ENCODE data around the gene AQP10. TPM values are rescaled to one million over a fixed set of nuclear protein-coding genes. Genes with fewer than 3 reads are reported as not detected.

Gene AQP10
- total and polyA plus RNA-seq, 9 of the 15 experiments (the other 6 are each of a cell fraction or from before 2014, with no cell fraction given) = 0.37 to 9.7 (median 1.9) TPM

DNA sequence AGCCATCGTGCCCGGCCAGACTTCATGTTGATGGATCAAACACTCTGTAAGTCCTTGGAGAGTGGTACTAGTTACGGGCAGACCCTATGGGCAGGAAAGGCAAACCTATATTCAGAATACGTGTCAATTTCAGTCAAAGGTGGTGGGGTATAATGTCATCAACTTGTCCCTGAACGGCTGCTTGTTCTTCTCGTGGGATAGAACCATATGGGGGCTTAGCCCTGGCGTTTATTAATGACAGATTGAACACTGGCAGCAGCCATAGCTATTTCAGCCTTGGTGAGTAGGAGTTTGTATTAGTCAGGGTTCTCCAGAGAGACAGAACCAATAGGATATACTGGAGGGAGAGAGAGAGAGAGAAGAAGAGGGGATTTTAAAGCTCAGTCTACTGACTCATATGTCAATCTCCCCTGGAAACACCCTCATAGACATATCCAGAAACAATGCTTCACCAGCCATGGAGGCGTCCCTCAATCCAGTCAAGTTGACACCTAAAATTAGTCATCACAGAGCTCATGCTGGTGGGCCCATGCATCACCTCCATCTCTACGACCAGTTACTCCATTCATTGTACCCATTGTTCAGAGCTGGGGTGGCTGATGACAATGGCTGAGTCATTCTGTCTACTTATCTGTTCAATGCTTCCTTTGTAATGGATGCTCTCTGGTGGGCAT lies 16.1 kb upstream of the AQP10 start:
- Histone ChIP-seq H3K4me2 (ENCODE audit: insufficient read depth, low read length) (no peak overlapping the region; the same call in 1 of the 2 replicates), H3K9ac (ENCODE audit: insufficient read depth in 1 of 2, low read depth in 2 of 2, low read length in 2 of 2) (no peak overlapping the region), H3K4me1 (replicated peaks in 1 of 2; ENCODE audit: control insufficient read depth in 2 of 2, insufficient read depth in 2 of 2, low read length in 2 of 2) (peaks cover 9 to 13% of the 10 kb centered on the region in 2 experiments; a peak in 3 of 5 replicates), H3K36me3 (ENCODE audit: control insufficient read depth, insufficient read depth, low read length) (no peaks in the 10 kb centered on the region), H3K9me3 (replicated peaks; ENCODE audit: control insufficient read depth, insufficient read depth, low read depth, low read length) (peaks cover 7% of the 10 kb centered on the region), H3K9me1 (ENCODE audit: control insufficient read depth, insufficient read depth, low read length) (no peaks in the 10 kb centered on the region), H3K27ac (ENCODE audit: extremely low read depth, low read depth, low read length) (no peak overlapping the region), H2AFZ (ENCODE audit: low read depth, low read length) (peak overlapping the region; percentile 56; the same call in 1 of the 2 replicates), H3K4me3 (no peak overlapping the region), H3K27me3 (ENCODE audit: control insufficient read depth in 2 of 2, insufficient read depth in 2 of 2, low read length in 2 of 2) (no peaks in the 10 kb centered on the region), H3K79me2 (ENCODE audit: control insufficient read depth, insufficient read depth, low read length) (no peaks in the 10 kb centered on the region), H4K20me1 (replicated peaks; ENCODE audit: control insufficient read depth, insufficient read depth, low read length) (no peaks in the 10 kb centered on the region)
- ChIA-PET POLR2A (interaction anchor here (0.6 to 1.3 kb wide), 5 partner anchors 9 to 251 kb away, joined by 3 to 5 read pairs (median 4); no protein-coding TSS in a partner anchor), CTCF (ENCODE audit: low intra/inter-chr PET ratio) (no interaction called here)
- DNase-seq (ENCODE audit: extremely low read depth in 1 of 4, low spot score in 3 of 4) (peak in 2 of 4 experiments; percentile 33 to 36), ATAC-seq (no peak), FAIRE-seq (no peak)
- 54% methylated on average over 9 of the region's 9 CpGs for WGBS (ENCODE audit: insufficient coverage, low coverage, missing lambda C conversion rate)
- intact Hi-C loops (cut with micrococcal nuclease) = no loop called here
- in situ Hi-C loops (cut with MboI) = no loop called here
- BruUV-seq (replicated peaks) = no TSS peak
- TF ChIP-seq, protein P1, sequence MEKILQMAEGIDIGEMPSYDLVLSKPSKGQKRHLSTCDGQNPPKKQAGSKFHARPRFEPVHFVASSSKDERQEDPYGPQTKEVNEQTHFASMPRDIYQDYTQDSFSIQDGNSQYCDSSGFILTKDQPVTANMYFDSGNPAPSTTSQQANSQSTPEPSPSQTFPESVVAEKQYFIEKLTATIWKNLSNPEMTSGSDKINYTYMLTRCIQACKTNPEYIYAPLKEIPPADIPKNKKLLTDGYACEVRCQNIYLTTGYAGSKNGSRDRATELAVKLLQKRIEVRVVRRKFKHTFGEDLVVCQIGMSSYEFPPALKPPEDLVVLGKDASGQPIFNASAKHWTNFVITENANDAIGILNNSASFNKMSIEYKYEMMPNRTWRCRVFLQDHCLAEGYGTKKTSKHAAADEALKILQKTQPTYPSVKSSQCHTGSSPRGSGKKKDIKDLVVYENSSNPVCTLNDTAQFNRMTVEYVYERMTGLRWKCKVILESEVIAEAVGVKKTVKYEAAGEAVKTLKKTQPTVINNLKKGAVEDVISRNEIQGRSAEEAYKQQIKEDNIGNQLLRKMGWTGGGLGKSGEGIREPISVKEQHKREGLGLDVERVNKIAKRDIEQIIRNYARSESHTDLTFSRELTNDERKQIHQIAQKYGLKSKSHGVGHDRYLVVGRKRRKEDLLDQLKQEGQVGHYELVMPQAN (IDR thresholded peaks at IDR 0.05; ENCODE audit: borderline replicate concordance) = no peak
- TF ChIP-seq SNIP1 (IDR thresholded peaks at IDR 0.05; ENCODE audit: low read depth) = peak; percentile 15; the same call in 1 of the 2 replicates
- TF ChIP-seq MEF2D (tag; conservative IDR thresholded peaks at IDR 0.05; ENCODE audit: low read depth) = no peak
- TF ChIP-seq, protein P2, sequence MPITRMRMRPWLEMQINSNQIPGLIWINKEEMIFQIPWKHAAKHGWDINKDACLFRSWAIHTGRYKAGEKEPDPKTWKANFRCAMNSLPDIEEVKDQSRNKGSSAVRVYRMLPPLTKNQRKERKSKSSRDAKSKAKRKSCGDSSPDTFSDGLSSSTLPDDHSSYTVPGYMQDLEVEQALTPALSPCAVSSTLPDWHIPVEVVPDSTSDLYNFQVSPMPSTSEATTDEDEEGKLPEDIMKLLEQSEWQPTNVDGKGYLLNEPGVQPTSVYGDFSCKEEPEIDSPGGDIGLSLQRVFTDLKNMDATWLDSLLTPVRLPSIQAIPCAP (CRISPR knock-in tag; IDR thresholded peaks at IDR 0.05; ENCODE audit: borderline replicate concordance) = no peak
- no peak for TF ChIP-seq SPI1 (IDR thresholded peaks at IDR 0.05; ENCODE audit: borderline replicate concordance, low read depth, low read length)
- peak; percentile 15; the same call in 1 of the 2 replicates for TF ChIP-seq JUND (IDR thresholded peaks at IDR 0.05; ENCODE audit: borderline replicate concordance, low read depth, low read length)
- 0 out of 3 replicates have a peak, but pooled peaks have one; percentile 17 for TF ChIP-seq JUND (tag; IDR thresholded peaks at IDR 0.05; ENCODE audit: borderline replicate concordance, low read depth, low read length)
- TF ChIP-seq FOSL1 (tag; conservative IDR thresholded peaks at IDR 0.05) = peak; percentile 68
- no peak for TF ChIP-seq KDM1A (IDR thresholded peaks at IDR 0.05)
- no peak for TF ChIP-seq E2F3 (CRISPR knock-in tag; IDR thresholded peaks at IDR 0.05)
- no peak for TF ChIP-seq PHTF2 (CRISPR knock-in tag; IDR thresholded peaks at IDR 0.05)
- TF ChIP-seq, protein P3, sequence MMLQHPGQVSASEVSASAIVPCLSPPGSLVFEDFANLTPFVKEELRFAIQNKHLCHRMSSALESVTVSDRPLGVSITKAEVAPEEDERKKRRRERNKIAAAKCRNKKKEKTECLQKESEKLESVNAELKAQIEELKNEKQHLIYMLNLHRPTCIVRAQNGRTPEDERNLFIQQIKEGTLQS (IDR thresholded peaks at IDR 0.05) = peak; percentile 72
- TF ChIP-seq, protein P3 (CRISPR knock-in tag; conservative IDR thresholded peaks at IDR 0.05) = no peak
- TF ChIP-seq MYNN (IDR thresholded peaks at IDR 0.05) = no peak
- no peak for TF ChIP-seq MYNN (CRISPR knock-in tag; IDR thresholded peaks at IDR 0.05)
- no peak for TF ChIP-seq MEIS2 (IDR thresholded peaks at IDR 0.05; ENCODE audit: partially characterized antibody)
- TF ChIP-seq SOX6 (IDR thresholded peaks at IDR 0.05) = peak; percentile 58; the same call in 1 of the 2 replicates
- no peak for TF ChIP-seq ZNF23 (CRISPR knock-in tag; IDR thresholded peaks at IDR 0.05)
- TF ChIP-seq CCAR2 (IDR thresholded peaks at IDR 0.05; ENCODE audit: low read depth, low read length) = no peak
